Endothelial cell of umbilical vein (primary cell): ENCODE data around the gene ZNF274. TPM values are rescaled to one million over a fixed set of nuclear protein-coding genes. Genes with fewer than 3 reads are reported as not detected.
"Not testable (repeated sequence)": the region's sequence is repeated elsewhere in the genome, so short reads cannot be mapped to it uniquely, and the experiment has no call there.

Source experiments
- BruUV-seq: library from RNA; stranded (reverse); fragments of 400-500 nt; replicated peaks from 2 replicates; lab custom pipeline; 2021; lab: Mats Ljungman, UMichigan
- CTCF ChIA-PET: fragments of 300-600, 350-600 bp; sonication (Branson Sonifier 250); formaldehyde crosslinking; loops from one replicate; lab custom pipeline; 2021; ENCODE audit warnings: antibody characterized with exemption, inconsistent platforms; lab: Charles Lee
- POLR2A ChIA-PET: fragments of 300-600, 350-600 bp; sonication (Branson Sonifier 250); formaldehyde crosslinking; loops from one replicate; lab custom pipeline; 2021; ENCODE audit warnings: antibody characterized with exemption, inconsistent platforms; lab: Charles Lee
- DNase-seq: peaks from one replicate; pipeline ENCODE4 v3.0.0-alpha.2; 2011; ENCODE audit warnings: low read depth, low spot score
- FAIRE-seq: peaks from 2 replicates; lab custom pipeline; 2011; peaks lifted over from hg19 to GRCh38; lab: Jason Lieb, UNC
- H2AFZ ChIP-seq: 2 replicates; pipeline ENCODE4 v1.6.0; 2012; ENCODE audit warnings: low read depth, low read length, control low read depth, inconsistent platforms
- H3K27ac ChIP-seq: 2 replicates; pipeline ENCODE4 v1.5.1; 2011; ENCODE audit warnings: low read depth, mild to moderate bottlenecking, control low read depth, low read length, moderate library complexity; ENCODE audit not compliant: insufficient read depth
- H3K27me3 ChIP-seq, 2 experiments: 2 replicates each; pipeline versions ENCODE4 v1.6.0 to v1.6.1; 2011; ENCODE audit warnings: low read length in 2 of 2, mixed read lengths in 1 of 2; ENCODE audit not compliant: control insufficient read depth in 2 of 2, insufficient read depth in 2 of 2
- H3K36me3 ChIP-seq, 2 experiments: 2 replicates in 1 of 2; 3 replicates in 1 of 2; pipeline ENCODE4 v1.5.1; 2011; ENCODE audit warnings: low read length in 2 of 2, mild to moderate bottlenecking in 1 of 2, moderate library complexity in 1 of 2; ENCODE audit not compliant: control insufficient read depth in 2 of 2, insufficient read depth in 2 of 2; ENCODE audit errors: extremely low read depth in 1 of 2
- H3K4me1 ChIP-seq: 3 replicates; pipeline ENCODE4 v1.5.1; 2011; ENCODE audit warnings: mild to moderate bottlenecking, low read length; ENCODE audit not compliant: control insufficient read depth, insufficient read depth; ENCODE audit errors: extremely low read depth
- H3K4me2 ChIP-seq: 2 replicates; pipeline ENCODE4 v1.6.1; 2011; ENCODE audit warnings: low read length, control low read depth, mixed read lengths; ENCODE audit not compliant: insufficient read depth
- H3K4me3 ChIP-seq, 3 experiments: fragments of 200-600 bp in 1 of 3; sonication (generic), shearing (Covaris generic) in 1 of 3; replicated peaks in 1 of 3; 2 replicates each; pipeline ENCODE4 v1.5.1; 2011 to 2016; ENCODE audit warnings: control low read depth in 3 of 3, low read length in 3 of 3, mild to moderate bottlenecking in 2 of 3, inconsistent platforms in 1 of 3, low read depth in 1 of 3, moderate library complexity in 1 of 3; ENCODE audit not compliant: insufficient read depth in 1 of 3
- H3K79me2 ChIP-seq: 2 replicates; pipeline ENCODE4 v1.6.0; 2012; ENCODE audit warnings: low read length, inconsistent platforms; ENCODE audit not compliant: control insufficient read depth, insufficient read depth
- H3K9ac ChIP-seq: replicated peaks from 2 replicates; pipeline ENCODE3; 2011; ENCODE audit warnings: low read length, control low read depth; ENCODE audit not compliant: insufficient read depth; ENCODE audit errors: extremely low read depth
- H3K9me1 ChIP-seq: replicated peaks from 3 replicates; pipeline ENCODE4 v1.6.0; 2011; ENCODE audit warnings: mild to moderate bottlenecking, low read length; ENCODE audit not compliant: control insufficient read depth, insufficient read depth; ENCODE audit errors: extremely low read depth
- H3K9me3 ChIP-seq: replicated peaks from 2 replicates; pipeline ENCODE4 v1.5.1; 2012; ENCODE audit warnings: low read length, inconsistent platforms; ENCODE audit not compliant: control insufficient read depth, insufficient read depth
- H4K20me1 ChIP-seq: replicated peaks from 2 replicates; pipeline ENCODE3; 2011; ENCODE audit warnings: mild to moderate bottlenecking, low read length; ENCODE audit not compliant: control insufficient read depth, insufficient read depth; ENCODE audit errors: extremely low read depth
- CTCF ChIP-seq, 2 donors: IDR thresholded peaks; 1 replicate in 1 of 2; 2 replicates in 1 of 2; pipeline ENCODE4 v1.5.1; 2011; ENCODE audit warnings: low read length in 2 of 2, mild to moderate bottlenecking in 2 of 2, moderate library complexity in 2 of 2, control low read depth in 1 of 2, inconsistent platforms in 1 of 2, low read depth in 1 of 2; ENCODE audit not compliant: insufficient read depth in 1 of 2; ENCODE audit errors: extremely low read depth in 1 of 2
- EZH2 ChIP-seq: IDR thresholded peaks from 2 replicates; pipeline ENCODE4 v1.6.1; 2012; ENCODE audit warnings: borderline replicate concordance, low read depth, mild to moderate bottlenecking, moderate library complexity, low read length, inconsistent platforms; ENCODE audit not compliant: severe bottlenecking
- FOS ChIP-seq: IDR thresholded peaks from 2 replicates; pipeline ENCODE4 v1.6.1; 2011; ENCODE audit warnings: mild to moderate bottlenecking, low read length, moderate library complexity, borderline replicate concordance; ENCODE audit not compliant: insufficient read depth
- GATA2 ChIP-seq: IDR thresholded peaks from 2 replicates; pipeline ENCODE4 v1.7.0; 2011; ENCODE audit warnings: low read depth, mild to moderate bottlenecking, moderate library complexity, mixed read lengths, low read length; ENCODE audit not compliant: insufficient read length, insufficient read depth
- JUN ChIP-seq: IDR thresholded peaks from 2 replicates; pipeline ENCODE4 v1.6.1; 2011; ENCODE audit warnings: borderline replicate concordance, low read depth; ENCODE audit not compliant: insufficient read length, insufficient read depth
- MYC ChIP-seq: IDR thresholded peaks from one replicate; pipeline ENCODE4 v1.6.1; 2011; ENCODE audit warnings: mild to moderate bottlenecking, low read depth, low read length
- POLR2A ChIP-seq: IDR thresholded peaks from 2 replicates; pipeline ENCODE4 v1.6.1; 2012; ENCODE audit warnings: low read depth, mild to moderate bottlenecking, control low read depth, low read length
- POLR2AphosphoS5 ChIP-seq: IDR thresholded peaks from 2 replicates; pipeline ENCODE4 v1.6.1; 2012; ENCODE audit warnings: low read depth, mild to moderate bottlenecking, control low read depth, low read length, moderate library complexity; ENCODE audit not compliant: insufficient read depth
- dilution Hi-C: fragments of 300-500 bp; cut with MboI; formaldehyde crosslinking; loops from one replicate; pipeline ENCODE4 v1.15.0; 2019; ENCODE audit warnings: low sequenced_read_pairs; ENCODE audit not compliant: extremely low pct_ligation_motif_present
- intact Hi-C: fragments of 100-400 bp; cut with micrococcal nuclease; formaldehyde crosslinking; loops from one replicate; pipeline ENCODE4 v1.10.0; 2022
- polyA plus RNA-seq, 4 experiments: library from polyadenylated mRNA; depleted of rRNA in 3 of 4; stranded (reverse) in 3 of 4; unstranded in 1 of 4; fragments of >200 nt; gene quantifications; 2 replicates each; pipeline versions ENCODE4 v1.2.1 to v1.2.3, GENCODE V29; 2011 to 2012; ENCODE audit warnings: missing spikeins in 1 of 4
- total RNA-seq: library from RNA; stranded (reverse); gene quantifications from 2 replicates; pipeline ENCODE4 v1.2.3, GENCODE V29; 2021
- TF ChIP-seq, protein P1 (sequence below): IDR thresholded peaks from 2 replicates; pipeline ENCODE4 v1.6.1; 2011; ENCODE audit not compliant: insufficient read depth, insufficient read length

ZNF274 gene
- total and polyA plus RNA-seq, 2 donors (not counting 3 experiments of a cell fraction or from before 2014, with no cell fraction given), result 10.1 to 18.3 TPM

DNA sequence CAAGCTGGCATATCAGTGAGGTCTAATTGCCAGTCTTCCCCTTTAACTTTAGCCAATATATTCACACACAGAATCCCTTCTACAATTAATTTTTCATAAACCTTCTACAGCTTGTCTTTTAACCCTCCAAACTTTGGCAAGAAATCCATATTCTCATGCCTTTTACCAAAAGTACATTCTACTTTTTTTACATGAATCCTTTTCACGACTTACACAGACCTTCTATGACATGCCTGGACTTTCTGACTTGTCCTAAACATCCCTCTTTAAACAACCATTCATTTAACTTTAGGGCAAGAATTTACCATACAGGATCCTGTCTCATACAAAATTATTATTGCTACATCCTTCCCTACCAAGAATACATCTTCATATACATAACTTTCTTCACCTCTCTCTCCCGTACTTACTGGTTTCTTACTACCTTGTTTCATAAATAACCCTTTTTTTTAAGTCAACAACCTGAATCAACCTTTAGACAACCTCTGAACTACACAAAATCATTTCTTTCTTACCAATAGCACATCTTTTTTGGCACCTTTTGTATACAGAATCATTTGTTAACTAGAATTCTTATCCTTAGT is 69.3 kb downstream of the ZNF274 start:
- no peaks in the 10 kb centered on the region for H4K20me1 ChIP-seq
- H3K27me3 ChIP-seq, result no peaks in the 10 kb centered on the region
- no peak overlapping the region for H3K9ac ChIP-seq
- no peaks in the 10 kb centered on the region for H3K9me1 ChIP-seq
- H3K4me3 ChIP-seq, result no peak overlapping the region
- no peaks in the 10 kb centered on the region for H3K79me2 ChIP-seq
- CTCF ChIA-PET, result no interaction called here
- no peak for DNase-seq
- peaks cover 27% of the 10 kb centered on the region for H3K9me3 ChIP-seq
- TF ChIP-seq GATA2 (no peak), POLR2A (no peak), FOS (no peak), MYC (no peak), JUN (no peak), CTCF (IDR thresholded peaks at IDR 0.05; ENCODE audit: extremely low read depth in 1 of 2, insufficient read depth in 1 of 2, low read depth in 1 of 2, low read length in 2 of 2) (no peak), POLR2AphosphoS5 (no peak), EZH2 (no peak)
- TF ChIP-seq, protein P1, sequence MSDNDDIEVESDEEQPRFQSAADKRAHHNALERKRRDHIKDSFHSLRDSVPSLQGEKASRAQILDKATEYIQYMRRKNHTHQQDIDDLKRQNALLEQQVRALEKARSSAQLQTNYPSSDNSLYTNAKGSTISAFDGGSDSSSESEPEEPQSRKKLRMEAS, result no peak
- dilution Hi-C loops, result no loop called here
- POLR2A ChIA-PET, result no interaction called here
- FAIRE-seq, result no peak
- no TSS peak for BruUV-seq
- H2AFZ ChIP-seq, result no peak overlapping the region
- no peak overlapping the region for H3K27ac ChIP-seq
- H3K4me1 ChIP-seq, result no peaks in the 10 kb centered on the region
- peaks cover 31 to 35% of the 10 kb centered on the region in 2 experiments for H3K36me3 ChIP-seq
- intact Hi-C loops, result no loop called here
- no peak overlapping the region for H3K4me2 ChIP-seq

GRCh38 chr19:58258259-58258658 is 75.4 kb downstream of the ZNF274 start:
- H3K79me2 ChIP-seq, FAIRE-seq, DNase-seq, H3K4me1 ChIP-seq, H3K27ac ChIP-seq, H3K27me3 ChIP-seq, intact Hi-C loops, BruUV-seq, H3K9ac ChIP-seq, H3K4me2 ChIP-seq, H2AFZ ChIP-seq, CTCF ChIA-PET, dilution Hi-C loops, H3K4me3 ChIP-seq, H4K20me1 ChIP-seq, H3K9me1 ChIP-seq: not testable (repeated sequence)
- Histone ChIP-seq H3K36me3 (peaks cover 25 to 35% of the 10 kb centered on the region in 2 experiments), H3K9me3 (peaks cover 55% of the 10 kb centered on the region)
- POLR2A ChIA-PET, result interaction anchor here (0.6 kb wide), 1 partner anchor 102 kb away, joined by 3 read pairs; no protein-coding TSS in a partner anchor
